Measurements from ENCODE around the gene FDXR.

GRCh38 chr17:74888469-74888868 is 15.7 kb upstream of the FDXR start:
- TF ChIP-seq CTCF (IDR thresholded peaks at IDR 0.05) (no peak), POLR2A (IDR thresholded peaks at IDR 0.05) (no peak), EP300 (IDR thresholded peaks at IDR 0.05) (no peak)
